Right lobe of liver (tissue), 6 donors: ENCODE results near the gene KIAA1958. TPM values are rescaled to one million over a fixed set of nuclear protein-coding genes. Genes with fewer than 3 reads are reported as not detected.

Experiments
- ATAC-seq, 4 donors: fragments of 200-7000 bp; cut with Tn5 transposase; one replicate each; pipeline ENCODE4 v1.9.1; 2020; ENCODE audit warnings: mild to moderate bottlenecking in 4 of 4, moderate library complexity in 4 of 4
- DNase-seq, 3 donors: peaks; one replicate each; pipeline ENCODE4 v3.0.0-alpha.2; 2020
- H3K27ac ChIP-seq, 3 donors: fragments of 200-600 bp; one replicate each; pipeline ENCODE4 v1.8.0; 2022
- H3K27me3 ChIP-seq, 2 donors: fragments of 200-600 bp; one replicate each; pipeline ENCODE4 v1.8.0; 2022
- H3K36me3 ChIP-seq, 4 donors: fragments of 200-600 bp; sonication (generic) in 1 of 4; one replicate each; pipeline versions ENCODE4 v1.5.1 to v1.8.0; 2017 to 2022; ENCODE audit warnings: control low read depth in 1 of 4
- H3K4me1 ChIP-seq, 4 donors: fragments of 200-600 bp; sonication (generic) in 1 of 4; one replicate each; pipeline versions ENCODE4 v1.5.1 to v1.8.0; 2017 to 2022; ENCODE audit warnings: control low read depth in 1 of 4
- H3K4me3 ChIP-seq, 3 donors: fragments of 200-600 bp; one replicate each; pipeline ENCODE4 v1.8.0; 2022
- H3K9me3 ChIP-seq, 4 donors: fragments of 200-600 bp; sonication (generic) in 1 of 4; one replicate each; pipeline versions ENCODE4 v1.5.1 to v1.8.0; 2017 to 2022; ENCODE audit warnings: control low read depth in 1 of 4
- CTCF ChIP-seq, 4 donors: fragments of 200-600 bp in 3 of 4; fragments of 450-650 bp in 1 of 4; IDR thresholded peaks; one replicate each; pipeline versions ENCODE4 v1.5.1 to v1.8.0; 2016 to 2022; ENCODE audit warnings: antibody characterized with exemption in 4 of 4, mild to moderate bottlenecking in 2 of 4
- POLR2A ChIP-seq: fragments of 450-650 bp; IDR thresholded peaks from one replicate; pipeline ENCODE4 v1.6.1; 2017; ENCODE audit warnings: antibody characterized with exemption, mild to moderate bottlenecking
- WGBS: methylation state at CpG from one replicate; pipeline ENCODE4 v1.1.6; 2018; ENCODE audit warnings: low coverage, low lambda C conversion rate; ENCODE audit not compliant: insufficient coverage; ENCODE audit errors: missing lambda C conversion rate; 5-methylcytosine and 5-hydroxymethylcytosine counted together
- intact Hi-C, 2 donors: fragments of 100-400 bp; cut with DNase I; formaldehyde crosslinking; loops; one replicate each; pipeline versions ENCODE4 v1.11.2 to v1.14.1; 2022
- total RNA-seq, 6 experiments: library from RNA; depleted of rRNA in 2 of 6; stranded (reverse); fragments of >200 nt in 2 of 6; fragmentation: NEBNext Ultra II Directional in 3 of 6; extraction: Animal tissue kit (Norgen Biotek cat#: 25700) in 3 of 6; gene quantifications; one replicate each; pipeline versions ENCODE4 v1.1.0 to v1.2.4, GENCODE V29; 2016 to 2023
- donor health status: DM: no; HTN: yes; CAD: no.
- donor health status: DM: no; HTN: no; CAD: no.
- donor health status: DM: no; HTN: no; CAD: no.
- donor health status: DM: no; HTN: yes; CAD: no.
- donor health status: DM: no; HTN: yes; CAD: no.

Gene KIAA1958
- total RNA-seq, 6 experiments from 2014 or later = 5.7 to 8.1 (median 7.0) TPM

GRCh38 chr9:112696461-112696860 is 209.8 kb downstream of the KIAA1958 start:
- H3K9me3 ChIP-seq = no peaks in the 10 kb centered on the region
- DNase-seq (no peak), ATAC-seq (no peak)
- TF ChIP-seq POLR2A (no peak), CTCF (IDR thresholded peaks at IDR 0.05) (no peak)
- no peaks in the 10 kb centered on the region for H3K4me1 ChIP-seq
- H3K27ac ChIP-seq = no peak overlapping the region
- intact Hi-C loops = no loop called here
- no peaks in the 10 kb centered on the region for H3K27me3 ChIP-seq
- WGBS = 80% methylated on average over 1 of the region's 5 CpGs
- no peak overlapping the region for H3K4me3 ChIP-seq
- peaks cover 0 to 4% (median 0%) of the 10 kb centered on the region in 4 donors for H3K36me3 ChIP-seq

GRCh38 chr9:112699230-112699629 is 212.6 kb downstream of the KIAA1958 start:
- DNase-seq = no peak
- intact Hi-C loops = no loop called here
- Histone ChIP-seq H3K27me3 (no peaks in the 10 kb centered on the region), H3K27ac (no peak overlapping the region), H3K36me3 (peaks cover 0 to 4% (median 0%) of the 10 kb centered on the region in 4 donors), H3K4me1 (no peaks in the 10 kb centered on the region), H3K9me3 (no peaks in the 10 kb centered on the region), H3K4me3 (no peak overlapping the region)
- no peak for TF ChIP-seq POLR2A
- no peak for TF ChIP-seq CTCF (IDR thresholded peaks at IDR 0.05)
- ATAC-seq = no peak
- 86% methylated on average over 5 of the region's 5 CpGs for WGBS

GRCh38 chr9:112700085-112700484 is 213.5 kb downstream of the KIAA1958 start:
- ATAC-seq (no peak), DNase-seq (no peak)
- peaks cover 0 to 4% (median 0%) of the 10 kb centered on the region in 4 donors for H3K36me3 ChIP-seq
- no peaks in the 10 kb centered on the region for H3K4me1 ChIP-seq
- intact Hi-C loops = no loop called here
- no peak overlapping the region for H3K27ac ChIP-seq
- TF ChIP-seq CTCF (IDR thresholded peaks at IDR 0.05) (no peak), POLR2A (no peak)
- H3K4me3 ChIP-seq = no peak overlapping the region
- H3K27me3 ChIP-seq = no peaks in the 10 kb centered on the region
- no peaks in the 10 kb centered on the region for H3K9me3 ChIP-seq

- H3K9me3 ChIP-seq = no peaks in the 10 kb centered on the region
- H3K27me3 ChIP-seq = no peaks in the 10 kb centered on the region
- H3K4me1 ChIP-seq = peaks cover 0 to 5% (median 0%) of the 10 kb centered on the region in 4 donors
- no peak overlapping the region for H3K27ac ChIP-seq
- intact Hi-C loops = no loop called here
- no peak for TF ChIP-seq CTCF (IDR thresholded peaks at IDR 0.05)
- TF ChIP-seq POLR2A = no peak
- ATAC-seq = no peak
- no peak overlapping the region for H3K4me3 ChIP-seq
- no peak for DNase-seq
- H3K36me3 ChIP-seq = no peaks in the 10 kb centered on the region
- WGBS = 89% methylated on average over 2 of the region's 2 CpGs
Measured at GRCh38 chr9:112703304-112703703, 216.7 kb downstream of the KIAA1958 start.
